ENCODE results near the gene PRCC.

GRCh38 chr1:156752843-156753482 lies 14.4 kb upstream of the PRCC start:
- TF ChIP-seq POLR2A (IDR thresholded peaks at IDR 0.05) (no peak), EP300 (IDR thresholded peaks at IDR 0.05) (no peak), POLR2AphosphoS5 (IDR thresholded peaks at IDR 0.05) (no peak)
- TF ChIP-seq, protein P1, sequence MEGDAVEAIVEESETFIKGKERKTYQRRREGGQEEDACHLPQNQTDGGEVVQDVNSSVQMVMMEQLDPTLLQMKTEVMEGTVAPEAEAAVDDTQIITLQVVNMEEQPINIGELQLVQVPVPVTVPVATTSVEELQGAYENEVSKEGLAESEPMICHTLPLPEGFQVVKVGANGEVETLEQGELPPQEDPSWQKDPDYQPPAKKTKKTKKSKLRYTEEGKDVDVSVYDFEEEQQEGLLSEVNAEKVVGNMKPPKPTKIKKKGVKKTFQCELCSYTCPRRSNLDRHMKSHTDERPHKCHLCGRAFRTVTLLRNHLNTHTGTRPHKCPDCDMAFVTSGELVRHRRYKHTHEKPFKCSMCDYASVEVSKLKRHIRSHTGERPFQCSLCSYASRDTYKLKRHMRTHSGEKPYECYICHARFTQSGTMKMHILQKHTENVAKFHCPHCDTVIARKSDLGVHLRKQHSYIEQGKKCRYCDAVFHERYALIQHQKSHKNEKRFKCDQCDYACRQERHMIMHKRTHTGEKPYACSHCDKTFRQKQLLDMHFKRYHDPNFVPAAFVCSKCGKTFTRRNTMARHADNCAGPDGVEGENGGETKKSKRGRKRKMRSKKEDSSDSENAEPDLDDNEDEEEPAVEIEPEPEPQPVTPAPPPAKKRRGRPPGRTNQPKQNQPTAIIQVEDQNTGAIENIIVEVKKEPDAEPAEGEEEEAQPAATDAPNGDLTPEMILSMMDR (IDR thresholded peaks at IDR 0.05), result no peak
